GM19467 (cell line): ENCODE results near the gene GLI3.

Experiments
- ATAC-seq: cut with Tn5 transposase; IDR thresholded peaks from one replicate; pipeline ENCODE4 v1.9.1; 2021; ENCODE audit warnings: mild to moderate bottlenecking, moderate library complexity; ENCODE audit not compliant: unreplicated experiment

The GLI3 gene

DNA sequence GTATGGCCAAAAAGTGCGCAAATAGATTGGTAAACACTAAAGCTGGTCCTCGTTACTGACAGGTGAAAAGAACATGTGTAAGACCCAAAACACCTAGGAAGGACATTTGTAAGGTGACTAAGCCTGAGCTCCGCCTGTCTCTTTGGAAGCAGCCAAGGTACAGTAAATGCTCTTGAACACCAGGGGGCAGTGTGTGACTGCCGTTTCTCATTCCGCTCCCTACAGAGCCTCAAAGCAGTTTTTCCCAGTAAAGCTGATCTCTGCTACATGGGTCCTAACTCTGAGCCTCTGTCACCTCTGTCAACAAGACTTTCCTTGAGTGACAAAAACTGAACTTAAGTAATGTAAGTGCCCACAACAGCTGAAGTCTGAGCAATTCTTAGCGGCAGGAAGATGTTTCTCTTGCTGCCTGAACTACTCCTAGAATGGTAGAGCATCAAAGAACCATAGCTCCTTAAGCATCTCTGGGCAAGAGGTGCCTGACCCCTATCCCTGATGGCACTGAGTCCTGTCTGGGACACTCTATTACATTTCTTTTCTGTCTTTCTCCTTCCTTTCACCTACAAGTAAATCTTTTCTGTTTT, 296.2 kb downstream of the GLI3 start:
- peak; percentile 89 for ATAC-seq

DNA sequence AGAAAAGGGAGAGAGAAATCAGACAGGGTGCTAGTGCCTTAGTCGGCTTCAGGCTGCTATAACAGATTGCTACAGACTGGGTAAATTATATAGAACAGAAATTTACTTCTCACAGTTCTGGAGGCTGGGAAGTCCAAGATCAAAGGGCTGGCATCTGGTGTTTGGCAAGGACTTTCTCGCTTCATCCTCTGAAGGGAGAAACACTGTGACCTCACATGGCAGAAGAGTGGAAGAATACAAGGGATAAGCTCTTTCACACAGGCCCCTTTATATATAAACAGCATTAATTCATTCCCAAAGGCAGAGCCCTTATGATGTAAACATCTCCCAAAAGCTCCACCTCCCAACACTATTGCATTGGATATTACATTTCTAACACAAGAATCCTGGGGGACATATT, 298.6 kb downstream of the GLI3 start:
- no peak for ATAC-seq

DNA sequence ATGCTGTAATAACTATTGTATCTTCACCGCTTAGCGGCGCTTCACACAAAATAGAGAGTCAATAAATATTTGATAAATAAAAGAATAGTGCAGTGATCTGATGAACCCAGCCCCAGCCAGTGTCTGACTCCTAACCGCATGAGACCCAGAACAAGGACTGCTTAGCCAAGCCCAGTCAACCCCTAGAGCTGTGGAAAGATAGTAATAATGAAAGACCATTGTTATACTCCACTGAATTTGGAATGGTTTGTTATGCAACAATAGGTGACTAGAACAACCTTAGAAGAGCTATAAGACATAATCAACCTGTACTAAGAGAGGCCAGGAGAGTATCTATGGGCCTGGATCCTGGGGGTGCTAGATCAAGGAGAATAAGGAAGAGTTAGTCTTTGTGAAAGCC, 303.6 kb downstream of the GLI3 start:
- ATAC-seq = no peak

DNA sequence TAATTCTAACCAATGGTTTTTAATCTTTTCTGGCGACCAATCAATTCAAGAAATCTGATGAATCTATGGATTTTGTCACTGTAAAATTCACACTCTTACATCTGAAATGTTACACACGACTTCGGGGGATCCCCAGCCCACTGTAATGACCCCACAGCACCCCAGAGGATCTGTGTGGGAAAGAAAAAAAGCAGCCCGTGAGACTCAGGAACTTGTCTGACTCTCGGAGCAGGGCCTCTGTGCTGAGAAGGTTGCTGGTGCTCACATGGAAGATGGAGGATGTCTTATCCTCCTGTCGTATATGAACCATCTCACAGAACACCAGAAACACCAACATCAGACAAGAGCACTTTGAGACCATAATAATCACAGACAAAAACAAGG, 305.8 kb downstream of the GLI3 start:
- no peak for ATAC-seq

DNA sequence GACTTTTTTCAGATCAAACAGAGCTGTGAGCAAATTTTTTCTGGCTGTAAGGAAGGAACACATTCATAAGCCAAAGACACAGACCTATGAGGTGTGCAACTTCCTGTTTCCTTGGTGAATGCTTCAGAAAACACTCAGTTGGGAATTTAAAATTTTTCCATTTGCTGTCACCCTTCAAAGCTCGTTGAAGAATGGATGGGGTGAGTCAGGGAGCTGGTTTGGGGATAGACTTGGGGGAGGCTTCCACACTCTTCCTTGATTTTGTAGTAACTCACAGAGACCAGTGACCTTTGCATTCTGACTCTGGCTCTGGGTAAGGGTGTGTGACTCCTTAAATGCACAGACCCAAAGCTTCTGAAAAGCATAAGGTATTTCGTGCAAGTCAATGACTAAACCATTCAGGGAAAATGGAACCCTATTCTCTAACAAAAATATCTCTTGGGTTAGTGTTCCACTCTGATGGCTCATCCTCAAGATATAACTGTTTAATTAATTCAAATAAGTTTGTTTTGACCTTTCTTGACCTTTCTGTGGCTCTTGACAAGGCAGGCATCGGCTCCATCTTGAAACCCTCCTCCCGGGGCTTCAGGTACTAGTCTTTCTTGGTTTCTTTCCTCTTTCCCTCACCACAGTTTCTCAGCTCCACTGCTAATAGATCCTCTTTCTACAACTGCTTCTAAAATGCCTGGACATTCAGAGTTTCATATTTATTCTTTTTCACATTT, 306.3 kb downstream of the GLI3 start:
- ATAC-seq = no peak

DNA sequence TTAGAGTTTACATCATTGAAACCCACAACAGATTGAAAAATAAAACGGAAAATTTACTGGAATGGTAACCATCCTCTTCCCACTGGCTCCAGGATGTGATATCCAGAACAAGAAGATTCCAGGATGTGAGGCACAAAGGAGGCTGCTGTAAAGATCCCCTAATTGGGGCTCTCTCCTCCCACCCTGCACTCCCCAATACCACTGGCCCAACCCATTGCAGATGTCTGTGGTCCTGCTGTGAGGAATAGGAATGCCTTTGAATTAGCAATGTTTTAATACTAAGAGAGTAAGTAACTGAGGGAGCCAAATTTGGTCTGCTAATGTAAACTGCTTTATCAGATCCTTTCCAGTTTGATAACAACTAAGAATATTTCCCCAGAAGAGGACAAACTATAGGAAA, 308.2 kb downstream of the GLI3 start:
- ATAC-seq = no peak

DNA sequence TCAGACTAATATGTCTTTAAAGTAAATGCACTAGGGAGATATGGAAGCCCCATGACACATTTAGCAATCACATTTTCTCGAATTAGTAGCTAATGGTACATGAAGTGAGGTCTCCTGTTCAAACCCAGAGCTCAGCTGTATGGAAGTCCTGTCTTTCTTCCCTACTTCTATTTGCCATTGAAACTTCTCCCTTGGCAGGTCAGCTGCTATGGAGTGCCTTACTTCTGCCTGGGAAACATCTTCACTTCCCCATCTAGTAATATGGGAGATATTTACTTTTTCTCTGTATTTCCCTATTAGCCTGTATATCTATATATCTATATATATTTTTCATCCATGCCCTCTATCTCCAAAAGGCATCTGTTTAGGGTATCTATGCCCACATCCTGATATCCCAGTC, 308.8 kb downstream of the GLI3 start:
- ATAC-seq = no peak

DNA sequence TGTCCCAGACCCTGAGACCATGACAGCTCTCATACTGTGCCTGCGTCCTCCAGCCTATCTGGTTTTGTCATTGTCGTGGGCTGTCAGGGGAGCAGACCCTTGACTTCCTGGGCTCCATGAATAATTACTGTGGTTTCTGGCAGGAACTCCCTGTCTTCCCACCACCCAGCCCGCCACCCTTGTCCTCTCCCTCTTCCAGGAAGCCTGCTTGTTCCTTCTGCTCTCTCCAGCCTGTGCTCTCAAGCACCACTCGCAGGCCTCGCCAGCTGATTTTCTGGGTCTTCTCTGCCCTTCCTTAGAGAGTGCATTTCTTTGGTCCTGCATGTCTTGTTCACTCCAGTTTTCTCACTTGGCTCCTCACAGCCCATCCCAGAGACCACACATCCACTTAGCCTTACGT, 309.6 kb downstream of the GLI3 start:
- ATAC-seq = no peak

DNA sequence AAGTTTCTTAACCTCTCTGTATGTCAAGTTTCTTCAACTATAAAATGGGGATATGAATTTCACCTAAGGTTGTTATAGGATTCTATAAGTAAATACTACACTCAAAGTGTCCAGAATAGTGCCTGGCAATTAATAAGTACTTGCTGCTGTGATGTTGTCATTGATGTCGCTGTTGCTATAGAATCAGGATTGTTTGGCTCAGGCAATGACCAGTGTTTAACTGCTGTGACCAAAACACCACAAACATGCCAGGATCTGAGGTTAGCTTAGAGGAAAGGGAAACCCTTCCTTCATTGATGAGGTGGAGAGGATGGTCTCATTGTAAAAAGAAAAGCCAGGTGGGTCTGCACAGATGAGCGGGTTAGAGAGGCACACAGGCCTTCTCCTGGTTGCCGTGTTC, 311.1 kb downstream of the GLI3 start:
- ATAC-seq = no peak

DNA sequence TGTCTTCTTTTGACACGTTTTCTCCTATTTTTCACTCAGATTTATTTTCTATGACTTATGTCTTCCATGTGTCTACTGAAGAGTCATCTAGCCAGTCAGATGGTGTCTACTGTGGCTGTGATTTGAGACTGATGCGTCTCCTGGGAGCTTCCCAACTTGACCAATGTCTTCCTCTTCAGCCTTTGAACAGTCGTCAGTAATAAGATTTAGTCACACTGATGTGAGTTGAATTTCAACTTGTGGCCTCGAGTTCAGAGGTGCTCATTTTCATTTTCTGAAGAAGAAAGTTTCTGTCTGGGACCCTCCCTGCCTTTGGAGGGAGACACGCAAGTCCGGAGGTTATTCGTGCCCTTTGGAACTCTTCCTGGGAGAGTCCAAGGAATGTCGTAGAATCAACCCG, 312.2 kb downstream of the GLI3 start:
- ATAC-seq = no peak

DNA sequence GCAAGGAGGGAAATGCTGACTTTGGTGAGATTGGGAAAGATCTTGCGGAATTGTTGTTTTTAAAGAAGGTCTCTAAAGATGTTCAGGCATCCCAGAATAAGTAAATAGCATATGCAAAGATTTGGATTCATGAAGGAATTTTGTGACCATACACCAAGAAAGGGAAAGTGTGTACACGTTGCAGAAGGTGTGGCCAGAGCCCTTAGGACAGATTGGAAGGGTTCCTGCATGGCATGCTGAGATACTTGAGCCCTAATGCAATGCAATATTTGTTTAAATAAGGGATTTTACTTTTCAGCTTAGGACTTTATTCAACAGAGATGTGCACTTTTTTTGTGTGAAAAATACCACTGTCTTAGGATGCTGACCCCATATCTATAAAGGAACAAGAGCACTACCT, 314.6 kb downstream of the GLI3 start:
- no peak for ATAC-seq

DNA sequence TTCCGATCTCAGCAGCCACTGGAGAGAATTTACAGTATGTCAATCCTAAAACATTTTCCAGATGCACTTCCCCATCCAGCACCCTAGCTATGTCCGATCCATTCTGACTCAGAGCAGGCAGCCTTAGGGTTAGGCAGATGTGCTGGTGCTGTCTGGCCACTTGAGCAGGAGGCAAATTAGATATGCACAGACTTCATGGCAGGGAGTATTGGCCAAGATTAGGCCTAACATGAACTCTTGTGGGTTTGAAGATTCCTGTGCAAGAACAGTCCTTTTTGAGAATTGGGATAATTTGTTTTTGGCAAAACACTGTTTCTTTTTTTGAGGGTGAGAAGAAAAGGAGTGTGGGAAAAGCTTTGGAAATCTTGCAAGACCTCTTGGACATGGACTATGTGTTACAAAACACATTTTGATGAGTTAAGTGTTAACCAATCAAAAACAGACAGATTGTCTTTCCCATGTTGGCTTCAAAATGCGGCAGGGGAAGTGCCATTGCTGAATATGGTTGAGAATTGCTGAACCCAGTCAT, 315.5 kb downstream of the GLI3 start:
- no peak for ATAC-seq

DNA sequence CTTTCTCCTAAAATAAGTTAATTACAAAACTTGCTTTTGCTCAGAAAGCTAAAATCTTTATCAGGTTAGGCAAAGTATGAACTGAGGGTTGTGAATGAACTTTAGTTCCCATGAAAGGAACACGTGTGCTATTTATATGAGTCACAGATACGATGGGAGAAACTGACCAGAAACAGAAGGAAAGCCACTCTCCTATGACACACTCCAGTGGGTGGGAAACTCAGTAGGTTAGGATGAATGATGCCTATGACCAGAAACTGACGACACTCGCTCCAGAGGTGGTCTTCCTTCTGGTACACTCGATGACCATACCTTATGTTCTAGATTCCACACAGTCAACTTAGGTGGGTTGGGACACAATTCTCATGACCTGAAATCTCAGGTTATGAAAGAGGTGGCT, 318.4 kb downstream of the GLI3 start:
- ATAC-seq = no peak

DNA sequence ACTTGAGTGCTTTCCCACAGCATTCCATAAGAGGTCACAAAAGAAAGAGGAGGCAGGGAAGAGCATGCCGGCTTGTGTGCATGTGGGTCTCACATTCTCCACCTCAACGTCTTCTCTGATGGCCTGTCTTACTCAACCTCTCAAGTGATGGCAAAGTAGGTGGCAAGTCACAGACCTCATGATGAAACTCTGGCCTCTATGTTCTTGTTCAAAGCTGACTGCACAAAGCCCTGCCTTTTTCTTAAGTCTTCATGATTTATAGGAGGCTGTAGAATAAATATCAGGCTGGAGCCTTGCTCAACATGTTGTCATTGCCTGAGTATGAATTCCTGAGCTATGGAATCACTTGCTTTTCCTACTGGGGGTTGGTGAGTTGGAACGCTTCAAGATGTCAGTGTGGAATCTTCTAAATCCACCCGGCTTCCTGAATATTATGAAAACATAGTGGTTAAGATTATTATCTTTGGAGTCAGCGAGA, 320.5 kb downstream of the GLI3 start:
- ATAC-seq = no peak

DNA sequence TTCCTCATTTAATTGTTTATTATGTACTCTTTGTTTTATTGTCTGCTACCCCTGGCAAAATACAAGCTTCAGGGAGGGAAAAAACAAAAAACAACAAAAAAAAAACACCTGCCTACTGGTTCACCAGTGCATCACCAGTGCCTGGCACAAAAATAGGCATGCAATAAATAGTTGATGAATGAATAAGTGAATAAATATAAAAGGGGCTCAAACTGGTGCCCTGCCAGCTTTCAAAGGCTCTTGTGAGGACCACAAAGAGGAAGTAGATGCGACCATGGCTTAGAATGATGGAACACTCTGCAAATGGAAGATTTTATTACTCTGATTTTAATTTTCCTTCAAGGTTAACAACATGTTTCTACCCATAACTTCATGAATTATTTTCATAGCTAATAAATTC, 321.1 kb downstream of the GLI3 start:
- ATAC-seq = no peak

DNA sequence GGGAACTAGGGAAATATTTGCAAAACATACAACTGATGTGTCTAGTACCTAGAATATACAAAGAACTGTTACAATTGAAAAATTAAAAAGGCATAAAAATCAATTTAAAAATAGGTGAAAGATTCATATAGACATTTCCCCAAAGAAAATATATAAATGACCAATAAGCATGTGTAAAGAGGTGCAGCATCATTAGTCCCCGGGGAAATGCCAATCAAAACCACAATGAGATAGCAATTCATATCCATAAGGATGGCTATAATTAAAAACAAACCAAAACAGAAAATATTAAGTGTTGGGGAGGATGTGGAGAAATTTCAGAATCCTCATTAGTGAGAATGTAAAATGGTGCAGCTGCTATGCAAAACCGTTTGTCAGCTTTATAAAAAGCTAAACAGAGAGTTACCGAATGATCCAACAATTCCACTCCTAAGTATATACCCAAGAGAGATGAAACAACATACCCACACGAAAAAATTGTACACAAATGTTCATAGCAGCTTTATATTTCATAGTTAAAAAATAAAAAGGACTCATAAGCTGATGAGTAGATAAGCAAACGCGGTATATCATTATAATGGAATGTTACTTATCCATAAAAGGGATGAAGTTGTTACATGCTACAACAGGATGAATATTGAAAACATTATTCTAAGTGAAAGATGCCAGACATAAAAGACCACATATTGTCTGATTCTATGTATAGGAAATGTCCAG, 324.0 kb downstream of the GLI3 start:
- ATAC-seq = no peak

DNA sequence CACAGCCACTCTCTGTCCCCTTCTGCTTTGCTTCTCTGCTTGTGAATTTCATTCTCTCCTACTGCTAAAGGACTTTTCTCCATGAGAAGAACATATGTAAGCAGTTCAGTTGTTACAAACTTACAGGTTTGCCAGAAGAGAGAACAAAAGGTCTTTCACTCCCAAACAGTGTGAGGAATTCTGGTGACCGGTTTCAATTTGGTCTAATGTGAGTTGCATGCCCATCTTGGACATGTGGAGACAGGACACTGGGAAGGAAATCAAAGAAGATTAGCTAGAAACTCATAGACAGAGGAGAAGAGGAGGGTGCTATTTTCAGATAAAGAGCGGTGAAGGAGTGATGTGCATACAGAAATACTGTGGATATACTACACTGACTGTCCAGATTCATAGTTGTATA, 324.6 kb downstream of the GLI3 start:
- ATAC-seq = no peak

DNA sequence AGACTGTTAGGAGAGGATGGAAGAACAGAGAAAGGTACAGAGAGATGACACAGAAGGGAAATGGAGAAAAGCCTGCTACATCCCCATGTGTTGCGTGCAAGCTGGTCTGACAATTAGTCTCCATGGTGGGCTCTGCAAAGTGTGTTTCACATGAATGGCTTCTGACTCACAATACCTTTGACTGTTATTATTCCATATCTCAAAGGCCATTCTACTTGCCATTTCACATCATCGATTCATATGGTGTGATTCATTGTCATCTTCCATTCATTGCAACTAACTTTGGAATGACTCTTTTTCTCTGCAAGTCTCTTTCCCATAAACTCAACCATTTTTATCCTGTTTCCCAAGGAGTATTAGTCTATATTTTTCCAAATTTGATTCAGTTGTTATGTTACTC, 325.2 kb downstream of the GLI3 start:
- ATAC-seq = no peak
